Activated CD8-positive, alpha-beta memory T cell treated with anti-CD3 and anti-CD28 coated beads for 4 hours (primary cell): ENCODE measurements around the gene FBXO36.

Experiments used
- DNase-seq, 2 donors: peaks; one replicate each; pipeline ENCODE4 v3.0.0-alpha.2; 2020; ENCODE audit warnings: low read depth in 2 of 2

FBXO36 gene

GRCh38 chr2:230048010-230048671 is 125.8 kb downstream of the FBXO36 start:
- no peak for DNase-seq

GRCh38 chr2:230050136-230050535 is 127.8 kb downstream of the FBXO36 start:
- no peak for DNase-seq

GRCh38 chr2:230052299-230052698 is 130.0 kb downstream of the FBXO36 start:
- DNase-seq: no peak

GRCh38 chr2:230053753-230054478 is 131.6 kb downstream of the FBXO36 start:
- DNase-seq: no peak

GRCh38 chr2:230060672-230061293 is 138.5 kb downstream of the FBXO36 start:
- DNase-seq: no peak
